Right kidney (tissue), 1 donor: ENCODE measurements around the gene ASCC1.
A peak's percentile ranks its signal among the peaks of the same experiment; 100 is the strongest.

Source experiments
- DNase-seq: peaks from one replicate; pipeline ENCODE4 v3.0.0-alpha.2; 2016

ASCC1 gene

DNA sequence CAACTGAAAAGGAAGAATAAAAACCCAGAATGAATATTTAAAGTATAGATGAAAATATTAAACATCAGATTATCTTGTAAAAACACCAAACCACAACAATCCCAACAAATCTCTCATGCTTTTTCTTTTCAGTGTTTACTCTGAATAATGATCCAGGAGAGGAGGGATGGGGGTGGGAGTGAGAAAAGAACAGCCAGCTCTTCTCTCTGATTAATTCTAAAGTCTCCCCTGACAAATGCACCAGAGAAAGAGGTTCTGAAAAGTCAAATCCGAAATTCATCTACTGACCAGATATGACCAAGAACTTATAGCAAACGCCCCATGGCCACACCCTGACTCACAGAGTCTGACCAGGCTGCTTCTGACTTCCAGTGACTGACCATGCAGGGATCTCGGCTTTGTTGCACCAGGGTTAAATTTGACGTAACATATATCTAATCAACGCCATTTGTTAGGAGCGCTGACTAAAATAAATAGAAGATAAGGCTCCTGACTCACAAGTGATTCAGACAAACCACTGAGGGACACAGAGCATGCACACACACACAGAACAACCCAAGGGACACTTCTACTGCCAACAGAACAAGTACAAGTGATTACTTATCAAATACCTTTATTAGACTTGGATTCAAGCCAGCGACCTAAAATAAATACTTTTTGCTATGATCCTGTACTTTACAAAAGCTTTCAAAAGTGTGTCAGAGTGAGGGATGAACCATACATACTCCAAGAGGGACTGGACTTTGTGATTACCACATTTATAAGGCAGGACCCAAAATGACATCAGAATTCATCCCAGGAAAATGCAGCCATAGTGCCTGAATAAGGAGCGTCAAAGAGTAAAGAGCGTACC, 118.4 kb downstream of the ASCC1 start:
- no peak for DNase-seq

DNA sequence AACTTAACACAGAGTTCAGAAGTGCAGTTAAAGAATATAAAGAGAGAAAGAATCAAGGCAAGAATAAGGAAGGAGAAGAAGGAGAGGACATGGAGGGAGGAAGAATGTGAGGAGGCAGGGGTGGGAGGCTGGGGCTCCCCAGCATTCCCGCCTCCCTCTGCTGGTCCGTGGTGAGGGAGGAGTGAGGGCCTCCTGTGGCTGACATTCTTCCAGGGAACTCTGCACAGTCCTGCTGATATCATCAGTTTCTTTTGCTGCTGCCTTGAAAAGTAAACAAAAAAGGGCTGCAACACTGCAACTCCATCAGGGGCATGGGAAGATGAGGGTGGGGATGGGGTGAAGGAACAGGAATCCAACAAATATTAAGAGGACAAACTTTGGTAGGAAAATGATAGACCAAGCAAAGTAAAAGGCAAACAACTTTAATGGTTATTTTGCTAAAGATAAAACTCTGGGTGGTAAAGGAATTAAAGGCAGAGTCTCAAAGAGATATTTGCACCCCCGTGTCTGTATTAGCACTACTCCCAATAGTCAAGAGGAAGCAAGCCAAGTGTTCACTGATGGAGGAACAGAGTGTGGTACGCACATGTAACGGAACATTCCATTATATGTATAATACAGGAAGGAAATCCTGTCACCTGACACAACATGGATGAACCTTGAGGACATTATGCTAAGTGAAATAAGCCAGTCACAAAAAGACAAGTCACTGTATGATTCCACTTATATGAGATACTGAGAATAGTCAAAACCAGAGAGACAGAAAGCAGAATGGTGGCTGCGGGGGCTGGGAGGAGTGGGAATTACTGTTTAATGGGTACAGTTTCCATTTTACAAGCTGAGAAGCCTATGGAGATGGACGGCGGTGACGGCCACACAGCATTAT, 119.7 kb downstream of the ASCC1 start:
- DNase-seq, result peak; percentile 36

DNA sequence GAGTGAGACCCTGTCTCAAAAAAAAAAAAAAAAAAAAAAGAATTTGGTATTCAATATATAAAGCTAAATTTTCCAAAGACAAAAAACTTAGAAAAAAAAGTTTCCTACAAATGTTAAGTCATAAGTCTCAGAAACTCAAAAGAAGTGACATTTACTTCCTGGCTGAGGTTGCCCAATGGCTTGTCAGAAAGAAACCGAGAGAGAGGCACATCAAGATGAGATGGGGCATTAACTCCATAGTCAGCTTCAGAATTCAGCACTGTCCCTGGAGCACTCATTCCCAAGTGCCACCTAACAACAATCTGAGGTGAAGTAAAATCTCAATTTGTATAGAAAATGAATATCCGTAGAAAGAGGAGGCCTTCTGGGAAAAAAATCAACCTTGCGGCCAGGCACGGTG, 120.9 kb downstream of the ASCC1 start:
- DNase-seq, result no peak

DNA sequence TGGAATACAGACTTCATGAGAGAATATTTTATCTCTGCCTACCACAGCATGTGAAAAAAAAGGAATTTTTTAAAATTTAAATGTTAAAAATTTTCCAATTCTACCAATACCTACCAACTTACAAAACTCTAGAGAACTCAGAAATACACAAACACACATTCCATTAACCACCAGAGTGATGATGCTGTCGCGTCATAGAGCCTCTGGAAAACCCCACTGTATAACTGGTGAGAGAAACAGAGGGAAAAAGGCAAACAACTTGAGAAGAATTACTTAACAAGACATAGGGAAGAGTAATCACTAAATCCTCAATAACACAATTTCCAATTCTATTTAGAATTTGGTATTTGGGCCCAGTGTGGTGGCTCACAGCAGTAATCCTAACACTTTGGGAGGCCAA, 121.5 kb downstream of the ASCC1 start:
- no peak for DNase-seq

DNA sequence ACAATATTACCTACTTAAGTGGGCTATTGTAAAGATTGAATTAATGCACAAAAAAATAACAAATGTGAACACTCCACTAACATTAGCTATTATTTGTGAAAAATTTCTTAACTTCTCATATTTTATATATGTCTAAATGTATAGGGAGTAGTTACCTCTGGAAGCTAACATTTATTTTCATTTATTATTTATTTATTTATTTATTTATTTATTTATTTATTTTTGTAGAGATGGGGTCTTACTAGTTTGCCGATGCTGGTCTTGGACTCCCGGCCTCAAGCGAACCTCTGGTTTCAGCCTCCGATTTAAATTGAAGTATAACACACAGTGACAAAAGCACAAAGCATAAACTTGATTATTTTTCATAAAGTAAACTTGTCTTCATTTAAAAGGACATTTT, 122.6 kb downstream of the ASCC1 start:
- no peak for DNase-seq

DNA sequence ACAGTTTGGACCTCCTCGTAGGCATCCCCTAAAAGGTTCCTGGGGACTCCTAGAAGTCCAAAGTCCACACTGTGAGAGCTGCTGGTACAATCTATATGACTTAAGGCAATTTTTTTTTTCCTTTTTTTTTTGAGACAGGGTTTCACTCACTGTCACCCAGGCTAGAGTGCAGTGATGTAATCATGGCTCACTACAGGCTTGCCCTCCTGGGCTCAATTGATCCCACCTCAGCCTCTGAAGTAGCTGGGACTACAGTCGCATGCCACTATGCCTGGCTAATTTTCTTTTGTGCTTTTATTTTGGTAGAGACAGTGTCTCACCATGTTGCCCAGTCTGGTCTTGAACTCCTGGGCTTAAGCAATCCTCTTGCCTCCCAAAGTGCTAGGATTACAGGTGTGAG, 123.1 kb downstream of the ASCC1 start:
- no peak for DNase-seq

DNA sequence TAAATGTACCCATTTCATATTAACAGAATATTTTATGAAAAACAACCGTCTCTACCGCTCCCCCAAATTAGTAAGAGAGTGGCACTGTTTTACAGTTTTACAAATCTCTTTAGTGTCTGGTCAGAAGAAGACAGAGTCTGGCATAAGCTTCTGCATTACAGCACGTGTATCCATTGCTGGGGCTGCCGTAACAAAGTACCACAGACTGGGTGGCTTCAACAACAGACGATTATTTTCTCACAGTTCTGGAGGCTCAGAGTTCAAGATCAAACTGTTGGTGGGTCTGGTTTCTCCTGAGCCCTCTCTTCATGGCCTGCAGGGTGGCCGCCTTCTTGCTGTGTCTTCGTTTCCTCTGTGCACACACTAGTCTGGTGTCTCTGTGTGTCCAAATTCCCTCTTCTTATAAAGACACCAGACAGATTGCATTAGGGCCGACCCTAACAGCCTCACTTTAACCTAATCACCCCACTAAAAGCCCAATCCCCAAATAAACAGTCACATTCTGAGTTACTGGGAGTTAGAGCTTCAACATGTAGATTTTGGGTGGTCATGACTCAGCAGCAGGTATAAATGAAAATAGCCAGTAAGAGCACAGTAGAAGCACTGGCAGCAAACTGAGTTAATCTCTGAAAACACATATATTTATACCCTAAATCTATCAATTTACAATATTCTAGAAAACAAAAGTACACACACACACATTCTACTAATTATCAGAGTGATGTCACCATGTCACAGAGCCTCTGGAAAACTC, 123.7 kb downstream of the ASCC1 start:
- DNase-seq, result no peak

DNA sequence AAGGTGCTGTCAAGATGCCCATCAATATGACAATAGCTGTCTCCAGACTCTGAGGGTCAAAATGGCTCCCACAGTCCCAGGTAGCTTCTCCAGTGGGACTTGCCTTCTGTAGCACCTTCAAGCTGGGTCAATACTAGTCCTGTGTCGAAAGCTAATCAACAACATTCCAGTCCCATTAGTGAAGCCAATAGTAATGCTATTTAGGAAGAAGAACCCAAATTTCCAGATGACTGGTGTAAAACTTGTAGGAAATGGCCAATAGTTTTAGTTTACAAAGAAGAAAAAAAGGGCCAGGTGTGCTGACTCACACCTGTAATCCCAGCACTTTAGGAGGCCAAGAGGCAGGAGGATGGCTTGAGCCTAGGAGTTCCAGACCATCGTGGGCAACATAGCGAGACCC, 125.8 kb downstream of the ASCC1 start:
- no peak for DNase-seq

DNA sequence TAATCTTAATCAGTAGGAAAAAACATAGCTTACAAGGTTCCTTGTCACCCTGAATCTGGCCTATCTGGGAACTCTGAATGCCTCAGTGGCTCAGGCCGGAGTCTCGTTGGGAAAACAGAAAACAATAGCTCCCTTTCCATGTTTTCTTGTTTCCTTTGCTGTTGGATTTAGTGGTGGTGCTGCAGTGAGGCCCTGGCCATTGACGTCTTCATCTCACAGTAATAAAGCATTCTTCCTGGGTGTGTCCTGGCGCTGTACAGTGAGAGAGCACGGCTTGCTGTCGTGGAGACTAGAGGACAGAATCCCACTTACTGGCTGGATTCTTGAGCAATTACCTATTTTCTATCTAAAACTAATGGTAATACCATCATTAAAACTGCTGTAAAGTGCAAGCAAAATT, 126.5 kb downstream of the ASCC1 start:
- no peak for DNase-seq

DNA sequence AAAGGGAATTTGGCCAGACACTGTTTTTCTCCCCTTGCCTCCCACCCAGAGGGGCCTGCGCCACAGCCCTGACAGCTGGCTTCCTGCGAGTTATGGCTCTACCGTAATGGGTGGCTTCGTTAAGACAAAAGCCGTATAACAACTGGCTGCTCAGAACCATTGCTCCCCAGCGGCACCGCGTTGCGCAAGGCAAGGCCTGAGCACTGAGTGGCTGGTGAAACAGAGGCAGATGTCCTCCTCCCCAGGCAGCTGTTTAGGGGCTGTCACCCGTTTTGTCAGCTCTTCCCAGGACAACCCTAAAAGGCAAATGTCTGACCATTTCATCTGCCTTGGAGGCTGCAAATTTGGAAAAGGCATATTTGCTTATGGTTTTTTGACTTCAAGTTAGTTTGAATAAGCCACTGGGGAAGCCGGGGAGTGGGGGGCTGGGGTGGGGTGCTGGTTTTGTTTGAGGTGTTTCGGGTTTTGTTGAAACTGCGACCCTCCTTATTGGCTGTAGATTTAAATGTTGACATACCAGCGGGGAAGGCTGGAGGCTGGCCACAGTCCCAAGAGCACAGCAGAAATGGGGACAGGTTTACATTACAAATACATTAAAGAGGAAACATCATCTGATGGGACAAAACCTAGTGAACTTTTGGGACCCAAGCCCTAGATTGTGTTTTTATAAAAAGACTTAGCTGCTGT, 127.0 kb downstream of the ASCC1 start:
- peak; percentile 78 for DNase-seq

DNA sequence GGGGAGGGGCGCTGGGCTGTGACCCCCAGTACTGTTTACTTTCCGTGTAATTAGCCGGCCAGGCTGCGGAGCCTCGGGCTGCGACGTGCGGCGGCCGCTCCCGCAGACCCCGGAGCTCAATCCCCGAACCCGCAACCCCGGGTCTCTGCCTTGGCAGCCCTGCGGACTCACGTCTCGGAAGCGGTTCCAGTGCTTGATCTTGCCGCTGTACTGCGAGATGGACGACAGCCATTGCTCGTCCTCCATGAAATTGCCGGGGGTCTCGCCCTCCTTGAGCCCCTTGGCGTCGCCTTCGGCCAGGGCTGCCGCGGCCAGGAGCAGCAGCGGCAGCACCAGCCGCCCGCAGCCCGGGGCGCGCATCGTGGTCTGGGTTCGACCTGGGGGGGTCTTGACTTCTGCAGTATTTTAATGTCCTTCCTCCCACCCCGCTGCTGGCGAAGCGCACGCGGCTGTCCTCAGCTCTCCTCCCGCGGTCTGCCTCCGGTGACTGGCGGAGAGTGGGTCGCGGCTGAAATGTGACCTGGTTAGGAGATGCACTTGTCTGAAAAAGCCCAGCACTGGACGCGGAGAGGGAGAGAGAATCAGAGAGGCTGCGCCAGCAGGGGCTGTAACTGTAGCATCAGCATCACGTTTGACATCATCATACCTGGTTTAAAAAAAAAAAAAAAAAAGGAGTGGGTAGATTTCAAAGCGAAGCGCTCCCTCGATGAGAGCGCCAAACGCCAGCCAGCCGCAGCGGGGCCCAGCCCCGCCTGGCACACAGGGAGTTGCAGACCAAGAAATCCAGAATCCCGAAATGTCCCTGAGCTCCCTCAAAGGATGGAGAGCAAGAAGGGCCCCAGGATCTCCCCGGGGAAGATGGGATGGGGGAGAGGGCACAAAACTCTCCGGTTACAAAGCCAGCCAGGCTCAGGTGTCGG, 127.8 kb downstream of the ASCC1 start, which contains the start of gene SPOCK2:
TSS of gene SPOCK2 (minus strand) at position 583 of the 920 bp plus-strand sequence. CDS start at position 360, 223 bp downstream.
- peak; percentile 80 for DNase-seq

DNA sequence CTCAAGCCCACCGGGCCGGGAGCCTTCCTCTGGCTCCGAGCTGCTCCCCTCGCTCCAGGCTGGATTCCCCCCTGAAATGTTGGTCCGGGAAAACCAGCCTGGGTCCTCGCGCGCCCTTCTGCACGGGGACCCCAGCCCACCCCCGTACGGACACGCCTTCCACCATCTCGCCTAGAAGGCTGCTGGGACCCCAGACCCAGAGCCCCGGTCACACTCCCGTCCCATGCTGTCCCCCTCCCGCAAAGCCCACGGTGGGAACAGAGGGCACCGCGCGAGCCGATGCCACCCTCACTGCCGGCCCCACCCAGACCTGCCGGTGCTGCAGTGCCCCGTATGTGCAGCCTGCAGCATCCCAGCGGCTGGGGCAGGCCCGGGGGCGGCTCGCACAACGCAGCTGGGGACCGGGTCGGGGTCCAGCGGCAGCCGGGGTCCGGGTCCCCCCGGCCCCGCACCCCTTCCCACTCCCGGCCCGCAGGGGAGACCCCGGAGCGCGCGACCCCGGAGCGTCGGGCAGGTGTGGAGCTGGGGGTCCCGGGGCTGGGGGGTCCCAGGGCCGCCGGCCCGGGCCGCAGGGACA, 128.6 kb downstream of the ASCC1 start:
- peak; percentile 74 for DNase-seq

DNA sequence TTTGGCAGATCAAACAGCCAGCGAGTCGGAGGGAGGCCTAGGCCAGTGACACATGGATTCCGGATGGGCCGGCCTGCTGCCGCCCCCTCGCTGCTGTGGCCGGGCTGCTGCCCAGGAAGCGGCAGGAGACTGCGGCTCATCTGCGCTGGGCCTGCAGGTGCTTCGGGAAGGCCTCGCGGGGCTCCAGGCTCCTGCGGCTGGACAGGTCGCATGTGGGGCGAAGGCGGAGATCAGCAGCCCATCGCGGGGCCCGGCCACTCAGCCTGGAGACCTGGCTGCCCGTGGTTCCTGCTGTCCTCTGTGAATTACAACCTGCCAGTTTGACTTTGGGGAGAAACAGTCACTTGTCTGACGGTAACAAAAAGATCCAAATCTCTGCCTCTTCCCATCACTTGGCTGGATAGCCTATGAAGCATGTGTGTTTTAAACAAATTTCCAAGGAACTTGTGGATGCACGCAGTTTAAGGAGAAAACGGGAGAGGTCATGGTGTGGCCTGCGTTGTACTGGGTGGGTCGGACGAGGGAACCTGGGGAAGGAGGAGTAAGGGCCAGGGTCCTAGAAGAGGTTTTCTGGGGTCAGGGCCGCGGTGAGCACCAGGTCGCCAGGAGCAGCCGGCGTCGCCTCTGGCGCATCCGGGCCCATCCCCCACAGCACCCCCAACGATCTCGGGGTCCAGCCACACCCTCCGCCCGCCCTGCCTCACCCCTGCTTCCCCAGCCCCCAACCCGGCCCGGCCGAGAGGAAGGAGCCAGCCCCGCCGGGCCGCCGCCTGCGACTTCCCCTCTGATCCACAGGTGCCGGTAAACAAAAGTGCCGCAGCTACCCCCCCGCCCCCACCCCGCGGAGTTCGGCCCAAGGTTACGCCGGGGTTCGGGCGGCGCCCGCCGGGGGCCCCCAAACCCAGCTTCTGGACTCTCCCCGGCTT, 129.3 kb downstream of the ASCC1 start:
- peak; percentile 65 for DNase-seq

DNA sequence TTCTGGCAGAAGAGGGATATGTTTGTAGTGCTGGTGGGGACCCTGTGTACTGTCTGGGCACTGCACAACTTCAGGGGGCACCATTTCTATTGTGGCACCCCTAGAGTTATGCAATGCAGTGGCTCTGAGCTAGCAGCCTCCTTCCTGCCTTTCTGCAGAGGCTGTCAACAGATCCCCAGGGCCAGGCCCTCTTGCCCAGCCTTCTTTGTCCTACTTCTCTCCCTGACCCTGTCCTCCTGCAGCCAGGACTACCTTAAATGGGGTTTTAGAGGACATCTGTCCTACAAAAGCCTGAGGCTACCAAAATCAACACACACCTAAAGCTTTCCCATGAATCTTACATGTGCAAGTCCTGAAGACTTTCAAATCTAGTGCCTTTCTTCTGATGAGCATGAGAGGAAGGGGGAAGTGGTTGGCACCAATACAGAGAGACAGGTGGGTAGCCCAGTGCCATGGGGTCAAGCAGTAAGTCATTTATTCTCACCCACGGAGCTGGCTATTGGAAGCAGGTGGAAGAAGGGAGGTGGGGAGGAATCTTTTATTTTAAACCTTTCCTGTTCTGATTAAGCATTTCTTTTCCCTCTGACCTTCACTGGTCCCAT, 130.1 kb downstream of the ASCC1 start:
- no peak for DNase-seq

DNA sequence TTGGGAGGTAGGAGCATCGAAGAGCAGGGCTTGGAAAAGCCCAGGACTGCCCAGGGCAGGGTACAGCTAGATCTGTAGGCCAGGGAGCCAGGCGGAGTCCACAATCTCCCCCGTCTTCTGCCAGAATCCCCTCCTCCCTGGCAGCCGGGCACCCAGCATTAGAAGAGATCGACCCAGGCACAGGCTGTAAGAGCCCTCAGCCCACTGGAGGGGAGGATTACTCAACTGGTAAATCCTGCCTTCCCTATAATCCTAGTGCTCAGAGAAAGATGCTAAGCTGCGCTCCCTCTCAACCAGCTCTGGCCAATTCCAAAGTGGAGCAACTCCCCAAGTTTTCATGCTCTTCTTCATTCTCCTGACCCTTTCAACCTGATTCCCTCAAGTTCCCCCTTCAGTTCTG, 130.9 kb downstream of the ASCC1 start:
- no peak for DNase-seq

DNA sequence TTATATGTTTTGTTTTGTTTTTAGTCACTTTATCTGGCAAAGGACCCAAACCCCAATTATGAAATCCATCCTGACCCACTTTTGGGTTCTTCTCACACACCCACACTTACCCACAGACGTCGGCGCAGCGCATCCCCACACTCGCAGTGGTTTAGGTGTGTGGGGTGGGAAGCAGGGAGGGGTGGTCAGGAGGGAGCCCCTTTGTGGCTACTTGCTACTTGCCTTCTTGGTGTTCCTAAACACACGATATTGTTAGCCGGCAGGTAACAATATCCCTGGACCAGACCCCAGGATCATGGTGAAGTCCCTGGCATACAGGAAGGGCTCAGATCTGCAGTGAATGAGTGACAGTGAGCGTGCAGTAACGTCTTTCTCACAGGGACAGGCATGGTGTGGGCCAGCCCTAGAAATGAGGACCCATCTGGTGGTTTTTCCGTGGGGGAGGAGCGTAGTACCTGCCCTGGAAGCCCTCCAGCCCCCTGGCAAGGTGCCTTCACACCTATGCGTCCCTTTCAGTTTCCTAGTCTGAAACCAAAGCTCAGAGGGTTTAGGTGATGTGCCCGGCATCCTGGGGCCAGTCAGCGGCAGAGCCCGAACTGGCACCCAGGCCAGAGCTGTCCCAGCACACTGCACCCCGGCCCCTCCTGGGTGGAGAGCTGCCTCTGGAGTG, 132.2 kb downstream of the ASCC1 start:
- no peak for DNase-seq

DNA sequence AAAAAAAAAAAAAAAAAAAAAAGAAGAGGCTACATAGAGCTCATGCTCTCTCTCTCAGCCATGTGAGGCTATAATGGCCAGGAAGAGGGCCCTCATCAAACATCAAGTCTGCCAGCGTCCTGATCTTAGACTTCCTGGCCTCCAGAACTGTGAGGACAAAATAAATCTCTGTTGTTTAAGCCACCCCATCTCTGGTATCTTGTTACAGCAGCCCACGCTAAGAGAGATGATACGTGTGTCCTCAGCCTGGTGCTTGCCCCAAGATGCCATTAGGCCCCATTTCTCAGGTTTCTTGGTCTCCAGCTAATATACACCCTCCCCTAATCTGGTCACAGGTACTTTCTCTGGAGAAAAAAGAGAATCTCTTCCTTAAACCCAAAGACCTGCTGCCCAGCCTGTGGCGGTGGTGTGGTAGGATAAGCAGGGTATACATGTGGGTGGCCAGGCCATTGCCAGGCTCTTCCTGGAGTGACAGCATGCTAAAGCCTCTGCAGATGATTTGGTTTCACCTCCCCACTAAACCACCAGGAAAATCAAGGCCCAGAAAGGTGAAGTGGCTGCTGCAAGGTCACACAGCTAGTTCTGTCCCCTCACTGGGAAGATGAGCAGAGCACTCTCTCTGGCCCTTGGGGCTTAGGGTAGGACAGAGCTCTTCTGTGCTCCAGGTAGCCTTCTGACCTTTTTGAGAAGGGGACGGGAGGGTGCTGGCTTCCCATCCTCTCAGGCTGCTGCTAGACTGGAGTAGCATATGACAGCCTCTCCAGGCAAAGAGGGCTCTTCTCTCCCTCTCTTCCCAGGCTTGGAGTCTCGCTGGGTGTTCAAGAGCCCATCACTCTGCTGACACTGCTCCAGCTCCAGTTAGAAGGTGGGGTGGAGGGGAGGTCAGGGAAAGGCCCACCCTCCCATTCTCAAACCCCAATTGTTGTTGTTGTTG, 133.0 kb downstream of the ASCC1 start:
- DNase-seq, result no peak
